Endothelial cell of umbilical vein (primary cell): ENCODE results near the gene BMX. TPM values are rescaled to one million over a fixed set of nuclear protein-coding genes. Genes with fewer than 3 reads are reported as not detected.

ENCODE experiments used
- BruUV-seq: library from RNA; stranded (reverse); fragments of 400-500 nt; replicated peaks from 2 replicates; lab custom pipeline; 2021; lab: Mats Ljungman, UMichigan
- CTCF ChIA-PET: fragments of 300-600, 350-600 bp; sonication (Branson Sonifier 250); formaldehyde crosslinking; loops from one replicate; lab custom pipeline; 2021; ENCODE audit warnings: antibody characterized with exemption, inconsistent platforms; lab: Charles Lee
- POLR2A ChIA-PET: fragments of 300-600, 350-600 bp; sonication (Branson Sonifier 250); formaldehyde crosslinking; loops from one replicate; lab custom pipeline; 2021; ENCODE audit warnings: antibody characterized with exemption, inconsistent platforms; lab: Charles Lee
- DNase-seq: peaks from one replicate; pipeline ENCODE4 v3.0.0-alpha.2; 2011; ENCODE audit warnings: low read depth, low spot score
- FAIRE-seq: peaks from 2 replicates; lab custom pipeline; 2011; peaks lifted over from hg19 to GRCh38; lab: Jason Lieb, UNC
- H2AFZ ChIP-seq: 2 replicates; pipeline ENCODE4 v1.6.0; 2012; ENCODE audit warnings: low read depth, low read length, control low read depth, inconsistent platforms
- H3K27ac ChIP-seq: 2 replicates; pipeline ENCODE4 v1.5.1; 2011; ENCODE audit warnings: low read depth, mild to moderate bottlenecking, control low read depth, low read length, moderate library complexity; ENCODE audit not compliant: insufficient read depth
- H3K27me3 ChIP-seq, 2 experiments: 2 replicates each; pipeline versions ENCODE4 v1.6.0 to v1.6.1; 2011; ENCODE audit warnings: low read length in 2 of 2, mixed read lengths in 1 of 2; ENCODE audit not compliant: control insufficient read depth in 2 of 2, insufficient read depth in 2 of 2
- H3K36me3 ChIP-seq, 2 experiments: 2 replicates in 1 of 2; 3 replicates in 1 of 2; pipeline ENCODE4 v1.5.1; 2011; ENCODE audit warnings: low read length in 2 of 2, mild to moderate bottlenecking in 1 of 2, moderate library complexity in 1 of 2; ENCODE audit not compliant: control insufficient read depth in 2 of 2, insufficient read depth in 2 of 2; ENCODE audit errors: extremely low read depth in 1 of 2
- H3K4me1 ChIP-seq: 3 replicates; pipeline ENCODE4 v1.5.1; 2011; ENCODE audit warnings: mild to moderate bottlenecking, low read length; ENCODE audit not compliant: control insufficient read depth, insufficient read depth; ENCODE audit errors: extremely low read depth
- H3K4me2 ChIP-seq: 2 replicates; pipeline ENCODE4 v1.6.1; 2011; ENCODE audit warnings: low read length, control low read depth, mixed read lengths; ENCODE audit not compliant: insufficient read depth
- H3K4me3 ChIP-seq, 3 experiments: fragments of 200-600 bp in 1 of 3; sonication (generic), shearing (Covaris generic) in 1 of 3; replicated peaks in 1 of 3; 2 replicates each; pipeline ENCODE4 v1.5.1; 2011 to 2016; ENCODE audit warnings: control low read depth in 3 of 3, low read length in 3 of 3, mild to moderate bottlenecking in 2 of 3, inconsistent platforms in 1 of 3, low read depth in 1 of 3, moderate library complexity in 1 of 3; ENCODE audit not compliant: insufficient read depth in 1 of 3
- H3K79me2 ChIP-seq: 2 replicates; pipeline ENCODE4 v1.6.0; 2012; ENCODE audit warnings: low read length, inconsistent platforms; ENCODE audit not compliant: control insufficient read depth, insufficient read depth
- H3K9ac ChIP-seq: replicated peaks from 2 replicates; pipeline ENCODE3; 2011; ENCODE audit warnings: low read length, control low read depth; ENCODE audit not compliant: insufficient read depth; ENCODE audit errors: extremely low read depth
- H3K9me1 ChIP-seq: replicated peaks from 3 replicates; pipeline ENCODE4 v1.6.0; 2011; ENCODE audit warnings: mild to moderate bottlenecking, low read length; ENCODE audit not compliant: control insufficient read depth, insufficient read depth; ENCODE audit errors: extremely low read depth
- H3K9me3 ChIP-seq: replicated peaks from 2 replicates; pipeline ENCODE4 v1.5.1; 2012; ENCODE audit warnings: low read length, inconsistent platforms; ENCODE audit not compliant: control insufficient read depth, insufficient read depth
- H4K20me1 ChIP-seq: replicated peaks from 2 replicates; pipeline ENCODE3; 2011; ENCODE audit warnings: mild to moderate bottlenecking, low read length; ENCODE audit not compliant: control insufficient read depth, insufficient read depth; ENCODE audit errors: extremely low read depth
- GATA2 ChIP-seq: IDR thresholded peaks from 2 replicates; pipeline ENCODE4 v1.7.0; 2011; ENCODE audit warnings: low read depth, mild to moderate bottlenecking, moderate library complexity, mixed read lengths, low read length; ENCODE audit not compliant: insufficient read length, insufficient read depth
- JUN ChIP-seq: IDR thresholded peaks from 2 replicates; pipeline ENCODE4 v1.6.1; 2011; ENCODE audit warnings: borderline replicate concordance, low read depth; ENCODE audit not compliant: insufficient read length, insufficient read depth
- POLR2A ChIP-seq: IDR thresholded peaks from 2 replicates; pipeline ENCODE4 v1.6.1; 2012; ENCODE audit warnings: low read depth, mild to moderate bottlenecking, control low read depth, low read length
- dilution Hi-C: fragments of 300-500 bp; cut with MboI; formaldehyde crosslinking; loops from one replicate; pipeline ENCODE4 v1.15.0; 2019; ENCODE audit warnings: low sequenced_read_pairs; ENCODE audit not compliant: extremely low pct_ligation_motif_present
- intact Hi-C: fragments of 100-400 bp; cut with micrococcal nuclease; formaldehyde crosslinking; loops from one replicate; pipeline ENCODE4 v1.10.0; 2022
- polyA plus RNA-seq, 4 experiments: library from polyadenylated mRNA; depleted of rRNA in 3 of 4; stranded (reverse) in 3 of 4; unstranded in 1 of 4; fragments of >200 nt; gene quantifications; 2 replicates each; pipeline versions ENCODE4 v1.2.1 to v1.2.3, GENCODE V29; 2011 to 2012; ENCODE audit warnings: missing spikeins in 1 of 4
- total RNA-seq: library from RNA; stranded (reverse); gene quantifications from 2 replicates; pipeline ENCODE4 v1.2.3, GENCODE V29; 2021
- TF ChIP-seq, protein P1 (sequence below), 2 donors: IDR thresholded peaks; 1 replicate in 1 of 2; 2 replicates in 1 of 2; pipeline ENCODE4 v1.5.1; 2011; ENCODE audit warnings: low read length in 2 of 2, mild to moderate bottlenecking in 2 of 2, moderate library complexity in 2 of 2, control low read depth in 1 of 2, inconsistent platforms in 1 of 2, low read depth in 1 of 2; ENCODE audit not compliant: insufficient read depth in 1 of 2; ENCODE audit errors: extremely low read depth in 1 of 2

The BMX gene
- total and polyA plus RNA-seq, 2 donors (not counting 3 experiments of a cell fraction or from before 2014, with no cell fraction given): 49.8 to 105 TPM

DNA sequence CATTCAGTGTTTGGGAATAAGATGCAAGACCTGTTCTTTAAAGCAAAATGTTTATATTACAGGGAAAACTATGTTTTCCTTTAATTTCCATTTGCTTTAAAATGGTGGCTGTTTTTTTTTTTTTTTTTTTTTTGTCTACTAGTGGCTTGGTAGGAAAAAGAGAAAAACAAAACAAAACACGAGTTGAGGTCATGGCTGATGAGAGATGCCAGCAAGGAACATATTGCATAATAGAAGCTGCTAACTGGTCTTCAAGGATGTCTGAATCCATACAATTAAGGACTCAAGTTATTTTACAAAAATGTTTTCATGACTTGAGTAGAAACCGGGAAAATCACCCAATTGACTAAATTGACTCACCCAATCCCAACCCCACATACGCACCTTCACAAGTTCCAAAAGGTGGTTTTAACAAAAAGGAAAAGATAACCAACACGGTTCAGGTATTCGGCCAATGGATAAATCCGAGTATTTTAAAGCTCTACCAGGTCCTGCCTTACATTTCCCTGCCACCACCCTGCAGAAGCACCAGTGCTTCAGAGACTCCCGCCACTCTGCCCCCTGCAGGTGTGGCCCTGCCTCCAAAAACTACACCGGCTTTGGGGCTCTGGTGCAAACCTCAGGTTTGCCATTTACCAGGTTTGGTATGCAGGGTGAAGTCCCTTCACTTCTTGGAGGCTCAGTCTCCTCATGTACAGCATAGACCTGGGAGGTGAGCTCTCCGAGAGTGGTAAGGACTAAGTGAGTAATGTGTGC, 34.5 kb upstream of the BMX start:
- Histone ChIP-seq H3K9me1 (no peaks in the 10 kb centered on the region), H3K9ac (no peak overlapping the region), H3K9me3 (no peaks in the 10 kb centered on the region), H3K4me1 (no peaks in the 10 kb centered on the region), H2AFZ (no peak overlapping the region), H3K27ac (no peak overlapping the region), H3K79me2 (peaks cover 48% of the 10 kb centered on the region), H4K20me1 (no peaks in the 10 kb centered on the region), H3K36me3 (peaks cover 6 to 8% of the 10 kb centered on the region in 2 experiments), H3K4me3 (no peak overlapping the region), H3K27me3 (no peaks in the 10 kb centered on the region), H3K4me2 (no peak overlapping the region)
- BruUV-seq: no TSS peak
- FAIRE-seq: no peak
- POLR2A ChIA-PET: no interaction called here
- dilution Hi-C loops (no loop called here), intact Hi-C loops (loop anchor here (2.0 to 5.0 kb wide), 2 partner anchors 64 to 117 kb away; no protein-coding TSS in a partner anchor)
- no peak for DNase-seq
- CTCF ChIA-PET: no interaction called here
- TF ChIP-seq POLR2A: no peak
- TF ChIP-seq, protein P1, sequence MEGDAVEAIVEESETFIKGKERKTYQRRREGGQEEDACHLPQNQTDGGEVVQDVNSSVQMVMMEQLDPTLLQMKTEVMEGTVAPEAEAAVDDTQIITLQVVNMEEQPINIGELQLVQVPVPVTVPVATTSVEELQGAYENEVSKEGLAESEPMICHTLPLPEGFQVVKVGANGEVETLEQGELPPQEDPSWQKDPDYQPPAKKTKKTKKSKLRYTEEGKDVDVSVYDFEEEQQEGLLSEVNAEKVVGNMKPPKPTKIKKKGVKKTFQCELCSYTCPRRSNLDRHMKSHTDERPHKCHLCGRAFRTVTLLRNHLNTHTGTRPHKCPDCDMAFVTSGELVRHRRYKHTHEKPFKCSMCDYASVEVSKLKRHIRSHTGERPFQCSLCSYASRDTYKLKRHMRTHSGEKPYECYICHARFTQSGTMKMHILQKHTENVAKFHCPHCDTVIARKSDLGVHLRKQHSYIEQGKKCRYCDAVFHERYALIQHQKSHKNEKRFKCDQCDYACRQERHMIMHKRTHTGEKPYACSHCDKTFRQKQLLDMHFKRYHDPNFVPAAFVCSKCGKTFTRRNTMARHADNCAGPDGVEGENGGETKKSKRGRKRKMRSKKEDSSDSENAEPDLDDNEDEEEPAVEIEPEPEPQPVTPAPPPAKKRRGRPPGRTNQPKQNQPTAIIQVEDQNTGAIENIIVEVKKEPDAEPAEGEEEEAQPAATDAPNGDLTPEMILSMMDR (IDR thresholded peaks at IDR 0.05; ENCODE audit: extremely low read depth in 1 of 2, insufficient read depth in 1 of 2, low read depth in 1 of 2, low read length in 2 of 2): peak in 1 of 2 donors; percentile 5

DNA sequence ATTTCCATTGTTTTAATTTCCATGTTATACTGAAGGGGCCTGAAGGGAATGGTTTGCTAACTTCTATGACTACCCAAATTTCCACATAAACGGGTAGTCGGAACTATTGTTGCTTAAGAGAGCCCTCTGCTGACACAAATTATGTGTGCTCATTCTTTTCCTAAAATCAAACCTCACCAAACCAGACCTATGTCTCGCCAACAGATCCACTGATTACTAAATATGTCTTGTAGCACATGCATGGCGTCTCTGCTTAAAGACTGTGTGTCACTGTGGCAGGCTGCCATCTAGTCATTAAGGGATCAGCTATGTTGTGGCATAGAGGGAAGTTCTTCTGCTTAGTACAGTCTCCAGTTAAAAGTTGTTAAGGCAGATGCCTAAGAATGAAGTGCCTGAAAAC, 32.6 kb upstream of the BMX start:
- Histone ChIP-seq H3K27ac (no peak overlapping the region), H3K4me1 (peaks cover 3% of the 10 kb centered on the region), H3K79me2 (peaks cover 49% of the 10 kb centered on the region), H3K4me2 (no peak overlapping the region), H3K9me3 (no peaks in the 10 kb centered on the region), H3K4me3 (no peak overlapping the region), H3K9me1 (no peaks in the 10 kb centered on the region), H4K20me1 (no peaks in the 10 kb centered on the region), H2AFZ (no peak overlapping the region), H3K27me3 (no peaks in the 10 kb centered on the region), H3K36me3 (peaks cover 3 to 8% of the 10 kb centered on the region in 2 experiments), H3K9ac (no peak overlapping the region)
- no peak for FAIRE-seq
- intact Hi-C loops: loop anchor here (2.0 to 5.0 kb wide), 2 partner anchors 66 to 167 kb away; no protein-coding TSS in a partner anchor
- no TSS peak for BruUV-seq
- TF ChIP-seq GATA2 (no peak), JUN (no peak)
- dilution Hi-C loops: no loop called here
- ChIA-PET POLR2A (no interaction called here), CTCF (interaction anchor here (1.5 to 3.0 kb wide), 3 partner anchors 97 to 168 kb away, joined by 3 to 17 read pairs (median 8); no protein-coding TSS in a partner anchor)
- DNase-seq: peak; percentile 17
